HCT116 (cell line): Measurements from ENCODE around the gene PKDCC. TPM values are rescaled to one million over a fixed set of nuclear protein-coding genes. Genes with fewer than 3 reads are reported as not detected.

ENCODE experiments used
- ATAC-seq: fragments of 200-7000 bp; cut with Tn5 transposase; 2 replicates; pipeline ENCODE4 v1.9.1; 2020; ENCODE audit warnings: mild to moderate bottlenecking, moderate library complexity
- BruUV-seq: library from RNA; stranded (reverse); fragments of 400-500 nt; replicated peaks from 2 replicates; lab custom pipeline; 2021; lab: Mats Ljungman, UMichigan
- CTCF ChIA-PET: fragments of 300-600 bp; sonication (Branson Sonifier 250); formaldehyde crosslinking; loops from one replicate; lab custom pipeline; 2021; ENCODE audit warnings: antibody characterized with exemption; lab: Charles Lee
- POLR2A ChIA-PET: fragments of 300-600, 350-600 bp; sonication (Branson Sonifier 250); formaldehyde crosslinking; loops from one replicate; lab custom pipeline; 2021; ENCODE audit warnings: antibody characterized with exemption; lab: Charles Lee
- RAD21 ChIA-PET, 2 experiments: fragments of 300-600 bp; sonication (Branson Sonifier 250); formaldehyde crosslinking; loops; one replicate each; lab custom pipeline; 2023; ENCODE audit warnings: low total read pairs in 2 of 2; ENCODE audit not compliant: uncharacterized antibody in 2 of 2, unreplicated experiment in 2 of 2, low non-redundant PET in 1 of 2; lab: Charles Lee
- DNase-seq: peaks from one replicate; pipeline ENCODE4 v3.0.0-alpha.2; 2010; ENCODE audit warnings: low read depth, low spot score
- H2AFZ ChIP-seq: fragments of 200-600 bp; shearing (Covaris generic), sonication (generic); 2 replicates; pipeline ENCODE4 v1.6.1; 2017; ENCODE audit warnings: low read depth, mixed run types, mixed read lengths, antibody characterized with exemption, low read length; ENCODE audit not compliant: poor library complexity, severe bottlenecking
- H3K27ac ChIP-seq: 2 replicates; pipeline ENCODE4 v1.5.1; 2012; ENCODE audit warnings: low read depth, low read length
- H3K27me3 ChIP-seq: fragments of 200-600 bp; sonication (generic); 2 replicates; pipeline ENCODE4 v1.6.1; 2016; ENCODE audit warnings: mixed run types, low read length, mixed read lengths; ENCODE audit not compliant: insufficient read depth
- H3K36me3 ChIP-seq, 2 experiments: fragments of 200-500 bp in 1 of 2; fragments of 200-600 bp in 1 of 2; sonication (Bioruptor generic) in 1 of 2; sonication (generic) in 1 of 2; 2 replicates each; pipeline versions ENCODE4 v1.5.1 to v1.6.1; 2014 to 2016; ENCODE audit warnings: low read length in 2 of 2, inconsistent platforms in 1 of 2, mixed read lengths in 1 of 2, mixed run types in 1 of 2; ENCODE audit not compliant: insufficient read depth in 2 of 2, control insufficient read depth in 1 of 2
- H3K4me1 ChIP-seq, 2 experiments: fragments of 200-600 bp in 1 of 2; sonication (generic) in 1 of 2; 2 replicates each; pipeline versions ENCODE4 v1.5.1 to v1.6.1; 2012 to 2017; ENCODE audit warnings: low read length in 2 of 2, inconsistent platforms in 1 of 2, mild to moderate bottlenecking in 1 of 2, mixed read lengths in 1 of 2, mixed run types in 1 of 2, moderate library complexity in 1 of 2; ENCODE audit not compliant: insufficient read depth in 2 of 2, control insufficient read depth in 1 of 2
- H3K4me2 ChIP-seq: fragments of 200-600 bp; sonication (generic); 2 replicates; pipeline ENCODE4 v1.6.1; 2017; ENCODE audit warnings: mixed run types, low read length, mixed read lengths
- H3K4me3 ChIP-seq, 2 experiments: fragments of 200-600 bp in 1 of 2; sonication (generic) in 1 of 2; replicated peaks in 1 of 2; 2 replicates each; pipeline ENCODE4 v1.5.1; 2011 to 2016; ENCODE audit warnings: low read length in 2 of 2, control low read depth in 1 of 2, low read depth in 1 of 2, mild to moderate bottlenecking in 1 of 2, mixed read lengths in 1 of 2, mixed run types in 1 of 2
- H3K79me2 ChIP-seq: fragments of 200-600 bp; sonication (generic); 2 replicates; pipeline ENCODE4 v1.6.1; 2017; ENCODE audit warnings: mild to moderate bottlenecking, mixed run types, low read length, moderate library complexity, mixed read lengths; ENCODE audit not compliant: insufficient read depth
- H3K9ac ChIP-seq: fragments of 200-600 bp; sonication (generic); 2 replicates; pipeline ENCODE4 v1.6.1; 2016; ENCODE audit warnings: low read length, mixed read lengths
- H3K9me2 ChIP-seq: fragments of 200-600 bp; sonication (generic), shearing (Covaris generic); 2 replicates; pipeline ENCODE4 v1.6.1; 2017; ENCODE audit warnings: mixed run types, mild to moderate bottlenecking, moderate library complexity; ENCODE audit not compliant: insufficient read depth
- H3K9me3 ChIP-seq, 2 experiments: fragments of 200-500 bp in 1 of 2; fragments of 200-600 bp in 1 of 2; sonication (Bioruptor generic) in 1 of 2; sonication (generic) in 1 of 2; 2 replicates each; pipeline ENCODE4 v1.6.1; 2014 to 2017; ENCODE audit warnings: low read length in 2 of 2, mixed read lengths in 2 of 2, inconsistent platforms in 1 of 2, low read depth in 1 of 2, mild to moderate bottlenecking in 1 of 2, mixed run types in 1 of 2, moderate library complexity in 1 of 2; ENCODE audit not compliant: control insufficient read depth in 1 of 2, insufficient read depth in 1 of 2
- H4K20me1 ChIP-seq: fragments of 200-600 bp; sonication (generic), shearing (Covaris generic); 2 replicates; pipeline ENCODE4 v1.6.1; 2017; ENCODE audit warnings: mixed run types, mild to moderate bottlenecking, moderate library complexity; ENCODE audit not compliant: insufficient read depth
- ELF1 ChIP-seq: IDR thresholded peaks from 2 replicates; pipeline ENCODE4 v1.6.1; 2012; ENCODE audit warnings: low read depth, borderline replicate concordance
- EZH2 ChIP-seq: fragments of 200-600 bp; sonication (generic); IDR thresholded peaks from 2 replicates; pipeline ENCODE4 v1.6.1; 2017; ENCODE audit warnings: antibody characterized with exemption, mixed run types
- POLR2A ChIP-seq: IDR thresholded peaks from 2 replicates; pipeline ENCODE4 v1.7.0; 2011; ENCODE audit warnings: borderline replicate concordance; ENCODE audit not compliant: insufficient read depth, insufficient read length; ENCODE audit errors: extremely low read depth
- POLR2AphosphoS5 ChIP-seq: IDR thresholded peaks from 2 replicates; pipeline ENCODE4 v1.6.1; 2011; ENCODE audit warnings: mild to moderate bottlenecking, low read depth, low read length, moderate library complexity
- RAD21 ChIP-seq: IDR thresholded peaks from 2 replicates; pipeline ENCODE4 v1.6.1; 2012; ENCODE audit warnings: low read depth, mild to moderate bottlenecking
- SIN3A ChIP-seq: IDR thresholded peaks from 2 replicates; pipeline ENCODE4 v1.6.1; 2012; ENCODE audit warnings: low read depth
- intact Hi-C: fragments of 100-400 bp; cut with micrococcal nuclease; formaldehyde crosslinking; loops from 2 replicates; pipeline ENCODE4 v1.10.0; 2022
- total RNA-seq: library from RNA; stranded (reverse); gene quantifications from one replicate; pipeline ENCODE4 v1.2.1, GENCODE V29; 2021; ENCODE audit not compliant: unreplicated experiment
- TF ChIP-seq, protein P1 (sequence below): IDR thresholded peaks from 2 replicates; pipeline ENCODE4 v1.6.1; 2012; ENCODE audit warnings: low read depth

Gene PKDCC
- total RNA-seq, 1 experiment from 2014 or later, result 0.84 TPM

- TF ChIP-seq, protein P1, sequence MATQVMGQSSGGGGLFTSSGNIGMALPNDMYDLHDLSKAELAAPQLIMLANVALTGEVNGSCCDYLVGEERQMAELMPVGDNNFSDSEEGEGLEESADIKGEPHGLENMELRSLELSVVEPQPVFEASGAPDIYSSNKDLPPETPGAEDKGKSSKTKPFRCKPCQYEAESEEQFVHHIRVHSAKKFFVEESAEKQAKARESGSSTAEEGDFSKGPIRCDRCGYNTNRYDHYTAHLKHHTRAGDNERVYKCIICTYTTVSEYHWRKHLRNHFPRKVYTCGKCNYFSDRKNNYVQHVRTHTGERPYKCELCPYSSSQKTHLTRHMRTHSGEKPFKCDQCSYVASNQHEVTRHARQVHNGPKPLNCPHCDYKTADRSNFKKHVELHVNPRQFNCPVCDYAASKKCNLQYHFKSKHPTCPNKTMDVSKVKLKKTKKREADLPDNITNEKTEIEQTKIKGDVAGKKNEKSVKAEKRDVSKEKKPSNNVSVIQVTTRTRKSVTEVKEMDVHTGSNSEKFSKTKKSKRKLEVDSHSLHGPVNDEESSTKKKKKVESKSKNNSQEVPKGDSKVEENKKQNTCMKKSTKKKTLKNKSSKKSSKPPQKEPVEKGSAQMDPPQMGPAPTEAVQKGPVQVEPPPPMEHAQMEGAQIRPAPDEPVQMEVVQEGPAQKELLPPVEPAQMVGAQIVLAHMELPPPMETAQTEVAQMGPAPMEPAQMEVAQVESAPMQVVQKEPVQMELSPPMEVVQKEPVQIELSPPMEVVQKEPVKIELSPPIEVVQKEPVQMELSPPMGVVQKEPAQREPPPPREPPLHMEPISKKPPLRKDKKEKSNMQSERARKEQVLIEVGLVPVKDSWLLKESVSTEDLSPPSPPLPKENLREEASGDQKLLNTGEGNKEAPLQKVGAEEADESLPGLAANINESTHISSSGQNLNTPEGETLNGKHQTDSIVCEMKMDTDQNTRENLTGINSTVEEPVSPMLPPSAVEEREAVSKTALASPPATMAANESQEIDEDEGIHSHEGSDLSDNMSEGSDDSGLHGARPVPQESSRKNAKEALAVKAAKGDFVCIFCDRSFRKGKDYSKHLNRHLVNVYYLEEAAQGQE, result no peak
These were observed 46.1 kb upstream of the PKDCC start (continued) for GRCh38 chr2:42001711-42002201.

GRCh38 chr2:42007551-42007950, 40.3 kb upstream of the PKDCC start:
- Histone ChIP-seq H3K9me2 (no peaks in the 10 kb centered on the region), H3K9me3 (no peaks in the 10 kb centered on the region), H2AFZ (no peak overlapping the region), H4K20me1 (no peaks in the 10 kb centered on the region), H3K4me1 (no peaks in the 10 kb centered on the region), H3K27ac (no peak overlapping the region), H3K4me3 (no peak overlapping the region), H3K27me3 (no peaks in the 10 kb centered on the region), H3K4me2 (no peak overlapping the region), H3K36me3 (no peaks in the 10 kb centered on the region), H3K9ac (no peak overlapping the region), H3K79me2 (no peaks in the 10 kb centered on the region)
- ChIA-PET POLR2A (no interaction called here), RAD21 (no interaction called here), CTCF (no interaction called here)
- BruUV-seq, result no TSS peak
- intact Hi-C loops, result no loop called here
- TF ChIP-seq SIN3A (no peak), RAD21 (no peak), POLR2AphosphoS5 (no peak), POLR2A (no peak), ELF1 (no peak), EZH2 (no peak)
- ATAC-seq, result no peak
- DNase-seq, result no peak
